SK-N-SH (cell line): ENCODE data around the gene ASAP3. TPM values are rescaled to one million over a fixed set of nuclear protein-coding genes. Genes with fewer than 3 reads are reported as not detected.

ENCODE experiments used
- CTCF ChIA-PET: fragments of 300-600, 350-600 bp; formaldehyde crosslinking; extraction: SDS; loops from one replicate; lab custom pipeline; 2021; lab: Yijun Ruan, JAX
- POLR2A ChIA-PET: fragments of 350-600 bp; sonication (Branson Sonifier 250); formaldehyde crosslinking; extraction: SDS; loops from one replicate; lab custom pipeline; 2020; ENCODE audit warnings: antibody characterized with exemption, inconsistent platforms; lab: Yijun Ruan, JAX
- DNase-seq: peaks from one replicate; pipeline ENCODE4 v3.0.0; 2012
- H2AFZ ChIP-seq: fragments of 200-600 bp; sonication (generic); 2 replicates; pipeline ENCODE4 v1.8.1; 2016; ENCODE audit warnings: antibody characterized with exemption, mild to moderate bottlenecking, low read depth
- H3F3A ChIP-seq: fragments of 200-600 bp; sonication (generic); replicated peaks from 2 replicates; pipeline ENCODE3; 2016; ENCODE audit warnings: antibody characterized with exemption, mild to moderate bottlenecking; ENCODE audit not compliant: insufficient read depth
- H3K27ac ChIP-seq, 2 experiments: fragments of 200-500 bp in 1 of 2; fragments of 200-600 bp in 1 of 2; sonication (Bioruptor generic) in 1 of 2; sonication (generic), shearing (Covaris generic) in 1 of 2; 2 replicates each; pipeline versions ENCODE4 v1.5.1 to v1.6.1; 2014 to 2016; ENCODE audit warnings: low read depth in 2 of 2, inconsistent platforms in 1 of 2, low read length in 1 of 2, mild to moderate bottlenecking in 1 of 2, mixed read lengths in 1 of 2
- H3K27me3 ChIP-seq: fragments of 200-600 bp; sonication (generic), shearing (Covaris generic); 2 replicates; pipeline ENCODE4 v1.6.1; 2016; ENCODE audit warnings: mixed run types; ENCODE audit not compliant: insufficient read depth
- H3K36me3 ChIP-seq, 2 experiments: fragments of 200-500 bp in 1 of 2; fragments of 200-600 bp in 1 of 2; sonication (Bioruptor generic) in 1 of 2; sonication (generic) in 1 of 2; replicated peaks in 1 of 2; 2 replicates each; pipeline versions ENCODE3 to v1.5.1; 2014 to 2016; ENCODE audit warnings: low read length in 1 of 2, mild to moderate bottlenecking in 1 of 2; ENCODE audit not compliant: insufficient read depth in 2 of 2, control insufficient read depth in 1 of 2
- H3K4me1 ChIP-seq, 2 experiments: fragments of 200-500 bp in 1 of 2; fragments of 200-600 bp in 1 of 2; sonication (Bioruptor generic) in 1 of 2; sonication (generic), shearing (Covaris generic) in 1 of 2; 2 replicates each; pipeline versions ENCODE4 v1.5.1 to v1.6.1; 2014 to 2016; ENCODE audit warnings: low read depth in 1 of 2, low read length in 1 of 2, mixed run types in 1 of 2; ENCODE audit not compliant: insufficient read depth in 2 of 2, control insufficient read depth in 1 of 2
- H3K4me2 ChIP-seq: fragments of 200-600 bp; sonication (generic), shearing (Covaris generic); 2 replicates; pipeline ENCODE4 v1.6.1; 2017; ENCODE audit warnings: mixed run types
- H3K4me3 ChIP-seq, 2 experiments: fragments of 200-500 bp in 1 of 2; fragments of 200-600 bp in 1 of 2; sonication (Bioruptor generic) in 1 of 2; sonication (generic), shearing (Covaris generic) in 1 of 2; 2 replicates each; pipeline versions ENCODE4 v1.5.1 to v1.8.1; 2014 to 2016; ENCODE audit warnings: low read depth in 2 of 2, inconsistent platforms in 1 of 2, low read length in 1 of 2, mild to moderate bottlenecking in 1 of 2, mixed read lengths in 1 of 2, moderate library complexity in 1 of 2
- H3K79me2 ChIP-seq: fragments of 200-600 bp; sonication (generic); 2 replicates; pipeline ENCODE4 v1.8.1; 2017; ENCODE audit warnings: mild to moderate bottlenecking; ENCODE audit not compliant: insufficient read depth
- H3K9ac ChIP-seq: fragments of 200-600 bp; sonication (generic); 2 replicates; pipeline ENCODE4 v1.6.1; 2017; ENCODE audit warnings: mixed run types
- H3K9me2 ChIP-seq: fragments of 200-600 bp; sonication (generic); 2 replicates; pipeline ENCODE4 v1.6.1; 2017; ENCODE audit warnings: mixed run types
- H3K9me3 ChIP-seq: fragments of 200-600 bp; sonication (generic); 2 replicates; pipeline ENCODE4 v1.6.1; 2017; ENCODE audit warnings: mixed run types, mild to moderate bottlenecking, moderate library complexity
- H4K20me1 ChIP-seq: fragments of 200-600 bp; sonication (generic); 2 replicates; pipeline ENCODE4 v1.6.1; 2017; ENCODE audit warnings: mild to moderate bottlenecking, mixed run types; ENCODE audit not compliant: insufficient read depth
- CHD2 ChIP-seq: fragments of 150-350 bp; IDR thresholded peaks from 2 replicates; pipeline ENCODE4 v1.6.1; 2018; ENCODE audit warnings: low read length; ENCODE audit not compliant: partially characterized antibody
- ELF1 ChIP-seq: IDR thresholded peaks from 2 replicates; pipeline ENCODE4 v1.4.0; 2012
- EP300 ChIP-seq, 2 experiments: IDR thresholded peaks; 2 replicates each; pipeline versions ENCODE4 v1.4.0 to v1.6.1; 2012; ENCODE audit warnings: borderline replicate concordance in 1 of 2, low read depth in 1 of 2, low read length in 1 of 2
- EZH2phosphoT487 ChIP-seq: fragments of 200-600 bp; sonication (generic); IDR thresholded peaks from 2 replicates; pipeline ENCODE4 v1.6.1; 2017; ENCODE audit warnings: low read depth, mixed run types, mild to moderate bottlenecking, antibody characterized with exemption, moderate library complexity, borderline replicate concordance
- FOXJ3 ChIP-seq: sonication (generic); formaldehyde crosslinking; IDR thresholded peaks from 2 replicates; pipeline ENCODE4 v1.5.1; 2020; ENCODE audit warnings: mild to moderate bottlenecking, missing genetic modification reagents
- FOXM1 ChIP-seq: IDR thresholded peaks from 2 replicates; pipeline ENCODE4 v1.4.0; 2012; ENCODE audit warnings: low read depth, mild to moderate bottlenecking
- GABPA ChIP-seq: IDR thresholded peaks from 2 replicates; pipeline ENCODE4 v1.4.0; 2012; ENCODE audit warnings: low read depth, mild to moderate bottlenecking
- MXI1 ChIP-seq: IDR thresholded peaks from 2 replicates; pipeline ENCODE4 v1.6.1; 2012; ENCODE audit warnings: mild to moderate bottlenecking, low read depth, low read length, improper control_type of control experiment
- NFIC ChIP-seq: IDR thresholded peaks from 2 replicates; pipeline ENCODE4 v1.4.0; 2012; ENCODE audit warnings: borderline replicate concordance
- NRF1 ChIP-seq: IDR thresholded peaks from 2 replicates; pipeline ENCODE4 v1.6.1; 2012; ENCODE audit warnings: low read depth, mild to moderate bottlenecking, low read length
- REST ChIP-seq: IDR thresholded peaks from 2 replicates; pipeline ENCODE4 v1.6.1; 2012; ENCODE audit warnings: mild to moderate bottlenecking, low read depth, low read length, moderate library complexity
- RXRA ChIP-seq: IDR thresholded peaks from 2 replicates; pipeline ENCODE4 v1.4.0; 2012; ENCODE audit warnings: low read depth, mild to moderate bottlenecking, borderline replicate concordance
- SMC3 ChIP-seq: IDR thresholded peaks from 2 replicates; pipeline ENCODE4 v1.6.1; 2012; ENCODE audit warnings: low read depth, low read length, improper control_type of control experiment
- TEAD4 ChIP-seq: IDR thresholded peaks from 2 replicates; pipeline ENCODE4 v1.4.0; 2012; ENCODE audit warnings: mild to moderate bottlenecking, borderline replicate concordance; ENCODE audit not compliant: insufficient read depth
- WGBS: methylation state at CpG from one replicate; pipeline ENCODE4 v1.1.6; 2017; ENCODE audit warnings: low lambda C conversion rate; 5-methylcytosine and 5-hydroxymethylcytosine counted together
- polyA plus RNA-seq, 3 experiments: library from polyadenylated mRNA; depleted of rRNA; stranded (reverse); fragments of >200 nt; gene quantifications; 2 replicates each; pipeline ENCODE4 v1.2.3, GENCODE V29; 2012
- TF ChIP-seq, protein P1 (sequence below): fragments of 150-350 bp; IDR thresholded peaks from 2 replicates; pipeline ENCODE4 v1.6.1; 2017; ENCODE audit warnings: antibody characterized with exemption, low read length, low read depth, borderline replicate concordance
- TF ChIP-seq, protein P2 (sequence below): IDR thresholded peaks from 2 replicates; pipeline ENCODE4 v1.4.0; 2012; ENCODE audit warnings: low read depth, borderline replicate concordance
- TF ChIP-seq, protein P3 (sequence below): IDR thresholded peaks from 2 replicates; pipeline ENCODE4 v1.4.0; 2012; ENCODE audit warnings: low read depth, borderline replicate concordance
- TF ChIP-seq, protein P4 (sequence below): IDR thresholded peaks from 2 replicates; pipeline ENCODE4 v1.4.0; 2012; ENCODE audit warnings: low read depth

Gene ASAP3
- polyA plus RNA-seq, 1 of the 3 experiments (the other 2 are of a cell fraction): 19.6 TPM

DNA sequence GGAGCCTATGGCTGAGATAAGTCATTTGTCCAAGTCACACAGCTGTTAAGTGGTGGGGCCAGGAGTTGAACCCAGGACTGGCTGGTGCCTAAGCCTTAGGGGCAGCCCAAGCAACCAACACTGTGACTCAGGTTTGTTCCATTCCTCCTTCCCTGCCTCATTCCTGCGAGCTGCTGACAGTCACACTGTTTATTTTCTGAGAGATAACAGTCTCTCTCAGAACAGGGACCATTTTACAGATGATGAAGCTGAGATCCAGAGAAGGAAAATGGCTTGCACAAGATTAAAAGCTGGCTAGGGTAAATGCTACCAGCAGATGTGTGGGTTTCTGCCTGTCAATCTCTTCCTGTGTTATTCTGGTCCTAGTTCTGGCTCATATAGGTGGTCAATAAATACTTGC lies 35.1 kb downstream of the ASAP3 start:
- CTCF ChIA-PET: interaction anchor here (1.8 to 2.3 kb wide), 2 partner anchors 15 to 48 kb away, joined by 4 to 8 read pairs; no protein-coding TSS in a partner anchor

DNA sequence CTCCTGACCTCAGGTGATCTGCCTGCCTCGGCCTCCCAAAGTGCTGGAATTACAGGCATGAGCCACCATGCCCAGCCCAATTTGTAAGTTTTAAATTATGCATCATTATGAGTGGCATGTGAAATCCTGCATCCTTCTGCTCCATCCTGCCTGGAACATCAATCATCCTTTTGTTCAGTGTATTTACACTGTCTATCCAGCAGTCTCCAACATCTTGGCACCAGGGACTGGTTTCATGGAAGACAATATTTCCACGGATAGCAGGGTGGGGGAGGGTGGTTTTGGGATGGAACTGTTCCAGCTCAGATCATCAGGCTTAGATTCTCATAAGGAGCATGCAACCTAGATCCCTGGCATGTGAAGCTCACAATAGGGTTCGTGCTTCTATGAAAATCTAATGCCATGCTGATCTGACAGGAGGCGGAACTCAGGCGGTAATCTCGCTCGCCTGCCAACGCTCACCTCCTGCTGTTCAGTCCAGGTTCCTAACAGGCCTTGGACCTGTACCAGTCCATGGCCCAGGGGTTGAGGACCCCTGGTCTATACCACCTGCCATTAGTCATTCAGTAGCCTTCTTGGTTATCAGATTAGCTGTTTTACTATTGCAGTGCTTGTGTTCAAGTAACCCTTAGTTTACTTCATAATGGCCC lies 37.2 kb downstream of the ASAP3 start:
- POLR2A ChIA-PET: no interaction called here
- CTCF ChIA-PET: no interaction called here
- Histone ChIP-seq H3K79me2 (no peaks in the 10 kb centered on the region), H3K9me2 (no peaks in the 10 kb centered on the region), H4K20me1 (no peaks in the 10 kb centered on the region), H2AFZ (no peak overlapping the region), H3K9me3 (no peaks in the 10 kb centered on the region), H3F3A (peaks cover 5% of the 10 kb centered on the region), H3K27me3 (no peaks in the 10 kb centered on the region), H3K4me2 (no peak overlapping the region), H3K4me3 (no peak overlapping the region), H3K4me1 (peaks cover 0 to 9% of the 10 kb centered on the region in 2 experiments; a peak in 1 of 4 replicates), H3K36me3 (peaks cover 6 to 22% of the 10 kb centered on the region in 2 experiments), H3K27ac (no peak overlapping the region), H3K9ac (no peak overlapping the region)
- WGBS: 95% methylated on average over 8 of the region's 8 CpGs
- DNase-seq: no peak
- TF ChIP-seq, protein P1, sequence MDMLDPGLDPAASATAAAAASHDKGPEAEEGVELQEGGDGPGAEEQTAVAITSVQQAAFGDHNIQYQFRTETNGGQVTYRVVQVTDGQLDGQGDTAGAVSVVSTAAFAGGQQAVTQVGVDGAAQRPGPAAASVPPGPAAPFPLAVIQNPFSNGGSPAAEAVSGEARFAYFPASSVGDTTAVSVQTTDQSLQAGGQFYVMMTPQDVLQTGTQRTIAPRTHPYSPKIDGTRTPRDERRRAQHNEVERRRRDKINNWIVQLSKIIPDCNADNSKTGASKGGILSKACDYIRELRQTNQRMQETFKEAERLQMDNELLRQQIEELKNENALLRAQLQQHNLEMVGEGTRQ: no peak
- TF ChIP-seq NRF1: no peak
- TF ChIP-seq FOXJ3: no peak
- no peak for TF ChIP-seq TEAD4
- no peak for TF ChIP-seq CHD2
- no peak for TF ChIP-seq NFIC
- TF ChIP-seq RXRA: no peak
- TF ChIP-seq FOXM1: no peak
- no peak for TF ChIP-seq REST
- TF ChIP-seq, protein P2, sequence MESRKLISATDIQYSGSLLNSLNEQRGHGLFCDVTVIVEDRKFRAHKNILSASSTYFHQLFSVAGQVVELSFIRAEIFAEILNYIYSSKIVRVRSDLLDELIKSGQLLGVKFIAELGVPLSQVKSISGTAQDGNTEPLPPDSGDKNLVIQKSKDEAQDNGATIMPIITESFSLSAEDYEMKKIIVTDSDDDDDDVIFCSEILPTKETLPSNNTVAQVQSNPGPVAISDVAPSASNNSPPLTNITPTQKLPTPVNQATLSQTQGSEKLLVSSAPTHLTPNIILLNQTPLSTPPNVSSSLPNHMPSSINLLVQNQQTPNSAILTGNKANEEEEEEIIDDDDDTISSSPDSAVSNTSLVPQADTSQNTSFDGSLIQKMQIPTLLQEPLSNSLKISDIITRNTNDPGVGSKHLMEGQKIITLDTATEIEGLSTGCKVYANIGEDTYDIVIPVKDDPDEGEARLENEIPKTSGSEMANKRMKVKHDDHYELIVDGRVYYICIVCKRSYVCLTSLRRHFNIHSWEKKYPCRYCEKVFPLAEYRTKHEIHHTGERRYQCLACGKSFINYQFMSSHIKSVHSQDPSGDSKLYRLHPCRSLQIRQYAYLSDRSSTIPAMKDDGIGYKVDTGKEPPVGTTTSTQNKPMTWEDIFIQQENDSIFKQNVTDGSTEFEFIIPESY: no peak
- TF ChIP-seq, protein P3, sequence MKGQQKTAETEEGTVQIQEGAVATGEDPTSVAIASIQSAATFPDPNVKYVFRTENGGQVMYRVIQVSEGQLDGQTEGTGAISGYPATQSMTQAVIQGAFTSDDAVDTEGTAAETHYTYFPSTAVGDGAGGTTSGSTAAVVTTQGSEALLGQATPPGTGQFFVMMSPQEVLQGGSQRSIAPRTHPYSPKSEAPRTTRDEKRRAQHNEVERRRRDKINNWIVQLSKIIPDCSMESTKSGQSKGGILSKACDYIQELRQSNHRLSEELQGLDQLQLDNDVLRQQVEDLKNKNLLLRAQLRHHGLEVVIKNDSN: no peak
- TF ChIP-seq MXI1: no peak
- TF ChIP-seq EZH2phosphoT487: no peak
- TF ChIP-seq, protein P4, sequence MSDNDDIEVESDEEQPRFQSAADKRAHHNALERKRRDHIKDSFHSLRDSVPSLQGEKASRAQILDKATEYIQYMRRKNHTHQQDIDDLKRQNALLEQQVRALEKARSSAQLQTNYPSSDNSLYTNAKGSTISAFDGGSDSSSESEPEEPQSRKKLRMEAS: no peak
- TF ChIP-seq SMC3: no peak
- TF ChIP-seq ELF1: no peak
- no peak for TF ChIP-seq EP300 (IDR thresholded peaks at IDR 0.05; ENCODE audit: borderline replicate concordance in 1 of 2, low read depth in 1 of 2, low read length in 1 of 2)

More for the DNA sequence above, 35.1 kb downstream of the ASAP3 start:
- no peaks in the 10 kb centered on the region for H3K9me2 ChIP-seq
- H3K36me3 ChIP-seq: peaks cover 3 to 20% of the 10 kb centered on the region in 2 experiments
- H3K4me2 ChIP-seq: no peak overlapping the region
- H3K79me2 ChIP-seq: no peaks in the 10 kb centered on the region
- no peak overlapping the region for H2AFZ ChIP-seq
- POLR2A ChIA-PET: no interaction called here
- H3K9ac ChIP-seq: no peak overlapping the region
- H3K4me1 ChIP-seq: peaks cover 0 to 18% of the 10 kb centered on the region in 2 experiments; a peak in 1 of 4 replicates
- H3K27ac ChIP-seq: no peak overlapping the region
- no peaks in the 10 kb centered on the region for H3K9me3 ChIP-seq
- DNase-seq: no peak
- no peaks in the 10 kb centered on the region for H3K27me3 ChIP-seq
- H3F3A ChIP-seq: peaks cover 5% of the 10 kb centered on the region
- WGBS: 100% methylated on average over 1 of the region's 1 CpG
- H3K4me3 ChIP-seq: no peak overlapping the region
- no peaks in the 10 kb centered on the region for H4K20me1 ChIP-seq
- TF ChIP-seq GABPA (no peak), EZH2phosphoT487 (no peak)
